Activated CD4-positive, alpha-beta T cell treated with anti-CD3 and anti-CD28 coated beads for 36 hours (primary cell): ENCODE measurements around the gene SYNE1. TPM values are rescaled to one million over a fixed set of nuclear protein-coding genes. Genes with fewer than 3 reads are reported as not detected.

ENCODE experiments used
- ATAC-seq: fragments of 200-7000 bp; cut with Tn5 transposase; one replicate; pipeline ENCODE4 v1.10.0; 2021; ENCODE audit warnings: mild to moderate bottlenecking, moderate library complexity
- CTCF ChIA-PET: fragments of 350-600 bp; sonication (Branson Sonifier 250); formaldehyde crosslinking; loops from one replicate; lab custom pipeline; 2021; ENCODE audit warnings: antibody characterized with exemption; lab: Charles Lee
- POLR2A ChIA-PET: fragments of 350-600 bp; sonication (Branson Sonifier 250); formaldehyde crosslinking; loops from one replicate; lab custom pipeline; 2021; ENCODE audit warnings: antibody characterized with exemption, inconsistent platforms; lab: Charles Lee
- DNase-seq: peaks from one replicate; pipeline ENCODE4 v3.0.0-alpha.2; 2020
- H3K27ac Mint-ChIP-seq: one replicate; pipeline ENCODE4 v1.8.0; 2021; ENCODE audit warnings: mixed read lengths
- H3K27me3 Mint-ChIP-seq: one replicate; pipeline ENCODE4 v1.8.0; 2021; ENCODE audit warnings: mixed read lengths
- H3K36me3 Mint-ChIP-seq: one replicate; pipeline ENCODE4 v1.8.0; 2021; ENCODE audit warnings: low read depth, mixed read lengths
- H3K4me1 Mint-ChIP-seq: one replicate; pipeline ENCODE4 v1.8.0; 2021; ENCODE audit warnings: mixed read lengths
- H3K4me3 Mint-ChIP-seq: one replicate; pipeline ENCODE4 v1.8.0; 2021; ENCODE audit warnings: mild to moderate bottlenecking, moderate library complexity, mixed read lengths
- H3K9me3 Mint-ChIP-seq: one replicate; pipeline ENCODE4 v1.8.0; 2021; ENCODE audit warnings: low read depth, mixed read lengths
- intact Hi-C, 2 experiments: fragments of 100-400 bp; cut with DNase I in 1 of 2; cut with micrococcal nuclease in 1 of 2; formaldehyde crosslinking; loops; one replicate each; pipeline versions ENCODE4 v1.14.2 to v1.15.1; 2022 to 2024; cut with DNase I, micrococcal nuclease
- total RNA-seq, 2 experiments: library from RNA; stranded (reverse); gene quantifications; one replicate each; pipeline ENCODE4 v1.2.3, GENCODE V29; 2021

The SYNE1 gene
- total RNA-seq, 2 experiments from 2014 or later, result 20.8 to 21.9 TPM

GRCh38 chr6:152071843-152072242, 565.3 kb downstream of the SYNE1 start:
- no peak for ATAC-seq
- Mint-ChIP-seq H3K27me3 (no peaks in the 10 kb centered on the region), H3K27ac (no peak overlapping the region), H3K4me3 (no peak overlapping the region), H3K4me1 (no peaks in the 10 kb centered on the region), H3K9me3 (peaks cover 15% of the 10 kb centered on the region), H3K36me3 (peaks cover 11% of the 10 kb centered on the region)
- CTCF ChIA-PET, result interaction anchor here (0.6 kb wide), 1 partner anchor 119 kb away, joined by 3 read pairs; no protein-coding TSS in a partner anchor
- POLR2A ChIA-PET, result no interaction called here
- intact Hi-C loops, result no loop called here
- DNase-seq, result no peak

Other genes starting within 250 kb of the SYNE1 start
- not detected for gene MYCT1, start 60.5 kb upstream of the SYNE1 start, total RNA-seq
- not detected for gene VIP, start 113.4 kb upstream of the SYNE1 start, total RNA-seq